WTC11 (cell line): ENCODE measurements around the gene SCUBE3. TPM values are rescaled to one million over a fixed set of nuclear protein-coding genes. Genes with fewer than 3 reads are reported as not detected.

Experiments
- ATAC-seq: fragments of 200-7000 bp; cut with Tn5 transposase; 2 replicates; pipeline ENCODE4 v1.10.0; 2021; ENCODE audit warnings: mild to moderate bottlenecking, moderate library complexity
- CTCF ChIA-PET: fragments of 300-600 bp; sonication (Branson Sonifier 250); formaldehyde crosslinking; loops from one replicate; lab custom pipeline; 2021; ENCODE audit warnings: antibody characterized with exemption; lab: Charles Lee
- POLR2A ChIA-PET: fragments of 350-600 bp; sonication (Branson Sonifier 250); formaldehyde crosslinking; loops from one replicate; lab custom pipeline; 2021; ENCODE audit warnings: antibody characterized with exemption; lab: Charles Lee
- DNase-seq: peaks from one replicate; pipeline ENCODE4 v3.0.0; 2021; ENCODE audit warnings: low spot score
- H3K27ac Mint-ChIP-seq: 2 replicates; pipeline ENCODE4 v1.8.0; 2021; ENCODE audit warnings: mixed read lengths
- H3K27me3 Mint-ChIP-seq: 2 replicates; pipeline ENCODE4 v1.8.0; 2021; ENCODE audit warnings: low read depth, mild to moderate bottlenecking, moderate library complexity, mixed read lengths
- H3K36me3 Mint-ChIP-seq: 2 replicates; pipeline ENCODE4 v1.8.0; 2021; ENCODE audit warnings: mixed read lengths
- H3K4me1 Mint-ChIP-seq: 2 replicates; pipeline ENCODE4 v1.8.0; 2022; ENCODE audit warnings: mixed read lengths
- H3K4me3 Mint-ChIP-seq: 2 replicates; pipeline ENCODE4 v1.8.0; 2021; ENCODE audit warnings: mild to moderate bottlenecking, moderate library complexity, mixed read lengths
- H3K9me3 Mint-ChIP-seq: 2 replicates; pipeline ENCODE4 v1.8.0; 2021; ENCODE audit warnings: mixed read lengths
- ATF1 ChIP-seq: sonication (generic); formaldehyde crosslinking; IDR thresholded peaks from 2 replicates; pipeline ENCODE4 v1.8.1; 2023; ENCODE audit warnings: mild to moderate bottlenecking, moderate library complexity, missing genetic modification reagents
- CREM ChIP-seq: sonication (generic); formaldehyde crosslinking; IDR thresholded peaks from 2 replicates; pipeline ENCODE4 v1.8.1; 2022; ENCODE audit warnings: mild to moderate bottlenecking, missing genetic modification reagents, moderate library complexity
- ELF4 ChIP-seq: sonication (generic); formaldehyde crosslinking; IDR thresholded peaks from 2 replicates; pipeline ENCODE4 v1.8.1; 2022; ENCODE audit warnings: low read depth, mild to moderate bottlenecking, moderate library complexity, missing genetic modification reagents
- ESRRA ChIP-seq: sonication (generic); formaldehyde crosslinking; IDR thresholded peaks from 2 replicates; pipeline ENCODE4 v1.8.1; 2022; ENCODE audit warnings: mild to moderate bottlenecking, missing genetic modification reagents, borderline replicate concordance
- ETV6 ChIP-seq: sonication (generic); formaldehyde crosslinking; IDR thresholded peaks from 2 replicates; pipeline ENCODE4 v1.8.1; 2022; ENCODE audit warnings: mild to moderate bottlenecking, missing genetic modification reagents
- FOXP1 ChIP-seq: sonication (generic); formaldehyde crosslinking; IDR thresholded peaks from 2 replicates; pipeline ENCODE4 v1.8.0; 2022; ENCODE audit warnings: missing genetic modification reagents, mild to moderate bottlenecking, moderate library complexity, borderline replicate concordance
- GABPB1 ChIP-seq: sonication (generic); formaldehyde crosslinking; IDR thresholded peaks from 2 replicates; pipeline ENCODE4 v1.8.1; 2023; ENCODE audit warnings: mild to moderate bottlenecking, missing genetic modification reagents
- HMGA2 ChIP-seq: fragments of 250-450 bp; sonication (Bioruptor Pico); IDR thresholded peaks from 2 replicates; pipeline ENCODE4 v1.4.0; 2021; ENCODE audit warnings: mild to moderate bottlenecking, moderate library complexity
- IRF2 ChIP-seq: sonication (generic); formaldehyde crosslinking; IDR thresholded peaks from 2 replicates; pipeline ENCODE4 v1.8.0; 2022; ENCODE audit warnings: low read depth, missing genetic modification reagents, borderline replicate concordance
- NR2C2 ChIP-seq: sonication (generic); formaldehyde crosslinking; IDR thresholded peaks from 2 replicates; pipeline ENCODE4 v1.8.0; 2022; ENCODE audit warnings: mild to moderate bottlenecking, missing genetic modification reagents
- NR3C1 ChIP-seq: sonication (generic); formaldehyde crosslinking; conservative IDR thresholded peaks from 2 replicates; pipeline ENCODE4 v1.8.1; 2023; ENCODE audit warnings: low read depth, mild to moderate bottlenecking, missing genetic modification reagents
- OVOL2 ChIP-seq: fragments of 250-450 bp; sonication (Bioruptor Pico); IDR thresholded peaks from 2 replicates; pipeline ENCODE4 v1.9.0; 2021; ENCODE audit warnings: mild to moderate bottlenecking, borderline replicate concordance
- RELA ChIP-seq: sonication (generic); formaldehyde crosslinking; IDR thresholded peaks from 2 replicates; pipeline ENCODE4 v1.8.1; 2022; ENCODE audit warnings: missing genetic modification reagents, mild to moderate bottlenecking, borderline replicate concordance
- SP1 ChIP-seq: sonication (generic); formaldehyde crosslinking; conservative IDR thresholded peaks from 2 replicates; pipeline ENCODE4 v1.8.1; 2022; ENCODE audit warnings: missing genetic modification reagents
- TEAD4 ChIP-seq: sonication (generic); formaldehyde crosslinking; IDR thresholded peaks from 2 replicates; pipeline ENCODE4 v1.8.0; 2022; ENCODE audit warnings: mild to moderate bottlenecking, missing genetic modification reagents
- ZBTB21 ChIP-seq: sonication (generic); formaldehyde crosslinking; IDR thresholded peaks from 2 replicates; pipeline ENCODE4 v1.8.1; 2023; ENCODE audit warnings: mild to moderate bottlenecking, missing genetic modification reagents, borderline replicate concordance
- ZNF121 ChIP-seq: sonication (generic); formaldehyde crosslinking; IDR thresholded peaks from 2 replicates; pipeline ENCODE4 v1.8.0; 2023; ENCODE audit warnings: missing genetic modification reagents
- ZNF138 ChIP-seq: sonication (generic); formaldehyde crosslinking; conservative IDR thresholded peaks from 2 replicates; pipeline ENCODE4 v1.8.1; 2022; ENCODE audit warnings: mild to moderate bottlenecking, moderate library complexity, missing genetic modification reagents
- ZNF232 ChIP-seq: sonication (generic); formaldehyde crosslinking; IDR thresholded peaks from 2 replicates; pipeline ENCODE4 v1.8.0; 2022; ENCODE audit warnings: mild to moderate bottlenecking, missing genetic modification reagents
- ZNF416 ChIP-seq: fragments of 250-450 bp; sonication (Bioruptor Pico); IDR thresholded peaks from 2 replicates; pipeline ENCODE4 v1.9.0; 2021; ENCODE audit warnings: mild to moderate bottlenecking, inconsistent platforms
- ZNF423 ChIP-seq: fragments of 250-450 bp; sonication (Bioruptor Pico); IDR thresholded peaks from 2 replicates; pipeline ENCODE4 v2.1.2; 2022; ENCODE audit warnings: mild to moderate bottlenecking, moderate library complexity
- total RNA-seq: library from RNA; stranded (reverse); gene quantifications from 3 replicates; pipeline ENCODE4 v1.2.3, GENCODE V29; 2021
- TF ChIP-seq, protein P1 (sequence below): sonication (generic); formaldehyde crosslinking; IDR thresholded peaks from 2 replicates; pipeline ENCODE4 v1.8.0; 2022; ENCODE audit warnings: mild to moderate bottlenecking, missing genetic modification reagents
- TF ChIP-seq, protein P2 (sequence below): sonication (generic); formaldehyde crosslinking; IDR thresholded peaks from 2 replicates; pipeline ENCODE4 v1.8.0; 2022; ENCODE audit warnings: mild to moderate bottlenecking, missing genetic modification reagents
- TF ChIP-seq, protein P3 (sequence below): fragments of 250-450 bp; sonication (Bioruptor Pico); IDR thresholded peaks from 2 replicates; pipeline ENCODE4 v1.8.0; 2021; ENCODE audit warnings: mild to moderate bottlenecking
- TF ChIP-seq, protein P4 (sequence below): sonication (generic); formaldehyde crosslinking; IDR thresholded peaks from 2 replicates; pipeline ENCODE4 v1.8.1; 2023; ENCODE audit warnings: mild to moderate bottlenecking, missing genetic modification reagents, moderate library complexity
- TF ChIP-seq, protein P5 (sequence below): sonication (generic); formaldehyde crosslinking; IDR thresholded peaks from 2 replicates; pipeline ENCODE4 v1.8.0; 2022; ENCODE audit warnings: mild to moderate bottlenecking, missing genetic modification reagents

The SCUBE3 gene
- total RNA-seq, 1 experiment from 2014 or later = 2.1 TPM

DNA sequence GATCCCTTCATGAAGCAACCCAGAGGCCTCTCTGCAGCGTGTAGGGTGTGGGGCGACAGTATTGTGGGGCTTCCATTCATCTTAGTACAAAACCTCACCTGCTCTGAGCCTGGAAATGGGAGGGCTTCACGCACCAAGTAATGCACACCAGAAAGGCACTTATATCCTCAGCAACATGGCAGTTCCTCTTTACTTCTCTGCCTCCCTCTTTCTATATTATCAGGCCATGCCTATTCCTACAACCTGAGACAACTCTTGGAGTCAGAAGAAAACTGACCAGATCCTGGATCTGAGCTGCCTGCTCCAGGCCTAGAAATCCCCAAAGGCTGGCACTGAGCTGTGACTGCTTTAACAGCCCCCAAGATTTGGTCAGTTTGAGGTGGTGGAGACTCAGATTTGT is 38.2 kb downstream of the SCUBE3 start:
- ATAC-seq (no peak), DNase-seq (no peak)
- H3K4me3 Mint-ChIP-seq = no peak overlapping the region
- H3K9me3 Mint-ChIP-seq = no peaks in the 10 kb centered on the region
- no peak overlapping the region for H3K27ac Mint-ChIP-seq
- no peaks in the 10 kb centered on the region for H3K27me3 Mint-ChIP-seq
- H3K36me3 Mint-ChIP-seq = no peaks in the 10 kb centered on the region
- CTCF ChIA-PET = interaction anchor here (1.6 kb wide), 1 partner anchor 11 kb away, joined by 3 read pairs; no protein-coding TSS in a partner anchor
- TF ChIP-seq, protein P1, sequence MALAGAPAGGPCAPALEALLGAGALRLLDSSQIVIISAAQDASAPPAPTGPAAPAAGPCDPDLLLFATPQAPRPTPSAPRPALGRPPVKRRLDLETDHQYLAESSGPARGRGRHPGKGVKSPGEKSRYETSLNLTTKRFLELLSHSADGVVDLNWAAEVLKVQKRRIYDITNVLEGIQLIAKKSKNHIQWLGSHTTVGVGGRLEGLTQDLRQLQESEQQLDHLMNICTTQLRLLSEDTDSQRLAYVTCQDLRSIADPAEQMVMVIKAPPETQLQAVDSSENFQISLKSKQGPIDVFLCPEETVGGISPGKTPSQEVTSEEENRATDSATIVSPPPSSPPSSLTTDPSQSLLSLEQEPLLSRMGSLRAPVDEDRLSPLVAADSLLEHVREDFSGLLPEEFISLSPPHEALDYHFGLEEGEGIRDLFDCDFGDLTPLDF (CRISPR knock-in tag) = no peak
- TF ChIP-seq ZNF138 (CRISPR knock-in tag) = no peak
- TF ChIP-seq CREM (CRISPR knock-in tag) = no peak
- TF ChIP-seq FOXP1 (CRISPR knock-in tag) = no peak
- TF ChIP-seq HMGA2 (CRISPR knock-in tag) = no peak
- POLR2A ChIA-PET = no interaction called here
- H3K4me1 Mint-ChIP-seq = peaks cover 19% of the 10 kb centered on the region

DNA sequence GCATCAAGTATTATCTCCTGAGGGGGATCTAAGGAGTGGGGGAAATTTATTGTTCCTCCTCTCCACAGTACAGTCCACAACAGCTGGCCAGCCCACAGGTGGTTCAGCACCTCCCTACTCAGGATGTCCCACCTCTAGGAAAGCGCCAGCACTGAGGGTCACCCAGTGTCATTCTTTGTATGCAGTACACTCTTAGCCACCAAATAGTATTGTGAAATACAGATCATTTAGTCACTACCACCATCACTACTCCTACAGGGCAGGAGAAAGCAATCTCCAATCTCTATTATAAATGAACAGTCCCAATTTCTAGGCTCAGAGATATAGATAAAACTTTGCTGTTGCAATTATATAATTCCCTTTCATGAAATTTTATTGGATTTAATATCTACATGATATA is 39.5 kb downstream of the SCUBE3 start:
- TF ChIP-seq, protein P2, sequence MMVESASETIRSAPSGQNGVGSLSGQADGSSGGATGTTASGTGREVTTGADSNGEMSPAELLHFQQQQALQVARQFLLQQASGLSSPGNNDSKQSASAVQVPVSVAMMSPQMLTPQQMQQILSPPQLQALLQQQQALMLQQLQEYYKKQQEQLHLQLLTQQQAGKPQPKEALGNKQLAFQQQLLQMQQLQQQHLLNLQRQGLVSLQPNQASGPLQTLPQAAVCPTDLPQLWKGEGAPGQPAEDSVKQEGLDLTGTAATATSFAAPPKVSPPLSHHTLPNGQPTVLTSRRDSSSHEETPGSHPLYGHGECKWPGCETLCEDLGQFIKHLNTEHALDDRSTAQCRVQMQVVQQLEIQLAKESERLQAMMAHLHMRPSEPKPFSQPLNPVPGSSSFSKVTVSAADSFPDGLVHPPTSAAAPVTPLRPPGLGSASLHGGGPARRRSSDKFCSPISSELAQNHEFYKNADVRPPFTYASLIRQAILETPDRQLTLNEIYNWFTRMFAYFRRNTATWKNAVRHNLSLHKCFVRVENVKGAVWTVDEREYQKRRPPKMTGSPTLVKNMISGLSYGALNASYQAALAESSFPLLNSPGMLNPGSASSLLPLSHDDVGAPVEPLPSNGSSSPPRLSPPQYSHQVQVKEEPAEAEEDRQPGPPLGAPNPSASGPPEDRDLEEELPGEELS (CRISPR knock-in tag) = no peak
- no peak for TF ChIP-seq RELA
- TF ChIP-seq, protein P3, sequence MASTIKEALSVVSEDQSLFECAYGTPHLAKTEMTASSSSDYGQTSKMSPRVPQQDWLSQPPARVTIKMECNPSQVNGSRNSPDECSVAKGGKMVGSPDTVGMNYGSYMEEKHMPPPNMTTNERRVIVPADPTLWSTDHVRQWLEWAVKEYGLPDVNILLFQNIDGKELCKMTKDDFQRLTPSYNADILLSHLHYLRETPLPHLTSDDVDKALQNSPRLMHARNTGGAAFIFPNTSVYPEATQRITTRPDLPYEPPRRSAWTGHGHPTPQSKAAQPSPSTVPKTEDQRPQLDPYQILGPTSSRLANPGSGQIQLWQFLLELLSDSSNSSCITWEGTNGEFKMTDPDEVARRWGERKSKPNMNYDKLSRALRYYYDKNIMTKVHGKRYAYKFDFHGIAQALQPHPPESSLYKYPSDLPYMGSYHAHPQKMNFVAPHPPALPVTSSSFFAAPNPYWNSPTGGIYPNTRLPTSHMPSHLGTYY (CRISPR knock-in tag) = no peak
- no peak for TF ChIP-seq ESRRA (CRISPR knock-in tag)
- no peak for TF ChIP-seq ATF1 (CRISPR knock-in tag)
- no peak for TF ChIP-seq ZNF416 (CRISPR knock-in tag)
- no peak for TF ChIP-seq IRF2 (CRISPR knock-in tag)
- TF ChIP-seq ZNF423 (CRISPR knock-in tag) = no peak
- no peak for TF ChIP-seq ELF4 (CRISPR knock-in tag)
- TF ChIP-seq ZNF121 (CRISPR knock-in tag) = no peak
- TF ChIP-seq ETV6 = no peak
- no peak for TF ChIP-seq ZBTB21 (CRISPR knock-in tag)
- TF ChIP-seq, protein P4, sequence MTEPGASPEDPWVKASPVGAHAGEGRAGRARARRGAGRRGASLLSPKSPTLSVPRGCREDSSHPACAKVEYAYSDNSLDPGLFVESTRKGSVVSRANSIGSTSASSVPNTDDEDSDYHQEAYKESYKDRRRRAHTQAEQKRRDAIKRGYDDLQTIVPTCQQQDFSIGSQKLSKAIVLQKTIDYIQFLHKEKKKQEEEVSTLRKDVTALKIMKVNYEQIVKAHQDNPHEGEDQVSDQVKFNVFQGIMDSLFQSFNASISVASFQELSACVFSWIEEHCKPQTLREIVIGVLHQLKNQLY = no peak
- TF ChIP-seq NR3C1 (CRISPR knock-in tag) = no peak
- POLR2A ChIA-PET = no interaction called here
- H3K27me3 Mint-ChIP-seq = no peaks in the 10 kb centered on the region
- CTCF ChIA-PET = no interaction called here
- ATAC-seq (no peak), DNase-seq (no peak)
- no peak overlapping the region for H3K27ac Mint-ChIP-seq
- H3K4me3 Mint-ChIP-seq = no peak overlapping the region
- peaks cover 16% of the 10 kb centered on the region for H3K4me1 Mint-ChIP-seq
- H3K9me3 Mint-ChIP-seq = no peaks in the 10 kb centered on the region
- no peaks in the 10 kb centered on the region for H3K36me3 Mint-ChIP-seq

DNA sequence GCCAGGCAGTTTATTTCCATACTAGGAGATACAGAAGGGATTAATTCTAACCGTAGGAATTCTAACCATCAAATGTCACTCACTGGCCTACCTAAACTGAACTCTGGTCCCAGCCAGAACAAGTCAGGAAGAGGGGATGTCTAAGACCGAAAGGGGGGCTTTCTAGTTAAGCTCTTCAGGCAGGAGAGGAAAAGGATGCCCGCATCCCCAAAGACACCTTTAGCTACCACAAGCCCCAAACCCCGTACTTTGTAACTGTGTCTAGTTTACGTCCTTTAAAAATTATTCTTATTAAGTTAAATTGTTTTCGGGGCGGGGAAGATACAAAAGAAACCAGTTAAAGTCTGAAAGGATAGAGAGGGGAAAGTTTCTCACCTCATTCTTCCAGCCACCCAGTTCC is 44.6 kb downstream of the SCUBE3 start:
- Mint-ChIP-seq H3K27ac (peak overlapping the region; percentile 92; the same call in 1 of the 2 replicates), H3K9me3 (no peaks in the 10 kb centered on the region), H3K4me1 (peaks cover 9% of the 10 kb centered on the region), H3K27me3 (no peaks in the 10 kb centered on the region), H3K4me3 (peak overlapping the region; percentile 92), H3K36me3 (no peaks in the 10 kb centered on the region)
- ChIA-PET CTCF (interaction anchor here (0.8 to 2.0 kb wide), 11 partner anchors 17 to 238 kb away, joined by 3 to 19 read pairs (median 4); partner anchors contain the start of genes FANCE and TEAD3), POLR2A (interaction anchor here (1.0 to 1.5 kb wide), 7 partner anchors 19 to 60 kb away, joined by 3 to 4 read pairs (median 3); no protein-coding TSS in a partner anchor)
- DNase-seq (no peak), ATAC-seq (no peak)
- TF ChIP-seq, protein P5, sequence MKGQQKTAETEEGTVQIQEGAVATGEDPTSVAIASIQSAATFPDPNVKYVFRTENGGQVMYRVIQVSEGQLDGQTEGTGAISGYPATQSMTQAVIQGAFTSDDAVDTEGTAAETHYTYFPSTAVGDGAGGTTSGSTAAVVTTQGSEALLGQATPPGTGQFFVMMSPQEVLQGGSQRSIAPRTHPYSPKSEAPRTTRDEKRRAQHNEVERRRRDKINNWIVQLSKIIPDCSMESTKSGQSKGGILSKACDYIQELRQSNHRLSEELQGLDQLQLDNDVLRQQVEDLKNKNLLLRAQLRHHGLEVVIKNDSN (CRISPR knock-in tag) = no peak
- no peak for TF ChIP-seq ZNF232 (CRISPR knock-in tag)
- TF ChIP-seq ZNF423 (CRISPR knock-in tag) = no peak
- TF ChIP-seq GABPB1 (CRISPR knock-in tag) = no peak
- TF ChIP-seq SP1 (CRISPR knock-in tag) = no peak
- no peak for TF ChIP-seq IRF2 (CRISPR knock-in tag)
- no peak for TF ChIP-seq TEAD4 (CRISPR knock-in tag)
- TF ChIP-seq OVOL2 (CRISPR knock-in tag) = no peak
- TF ChIP-seq NR2C2 (CRISPR knock-in tag) = no peak
